Smooth muscle cell (in vitro differentiated cells): Measurements from ENCODE around the gene CTAGE1. TPM values are rescaled to one million over a fixed set of nuclear protein-coding genes. Genes with fewer than 3 reads are reported as not detected.

ENCODE experiments used
- DNase-seq: peaks from one replicate; lab custom pipeline; 2025; ENCODE audit not compliant: unreplicated experiment; lab: John Stamatoyannopoulos, UW
- H2AFZ ChIP-seq: fragments of 200-600 bp; sonication (generic); 2 replicates; pipeline ENCODE4 v1.6.0; 2016; ENCODE audit warnings: antibody characterized with exemption, low read depth, mild to moderate bottlenecking
- H3F3A ChIP-seq: fragments of 200-600 bp; sonication (generic); 2 replicates; pipeline ENCODE4 v1.6.0; 2017; ENCODE audit warnings: antibody characterized with exemption, low read depth
- H3K27ac ChIP-seq: fragments of 200-600 bp; sonication (generic); 2 replicates; pipeline ENCODE4 v1.5.1; 2016; ENCODE audit warnings: low read depth, mild to moderate bottlenecking
- H3K27me3 ChIP-seq: fragments of 200-600 bp; sonication (generic); 2 replicates; pipeline ENCODE4 v1.6.1; 2016; ENCODE audit warnings: low read depth, mild to moderate bottlenecking
- H3K36me3 ChIP-seq: fragments of 200-600 bp; sonication (generic); 2 replicates; pipeline ENCODE4 v1.5.1; 2016; ENCODE audit warnings: low read depth
- H3K4me1 ChIP-seq: fragments of 200-600 bp; sonication (generic); 2 replicates; pipeline ENCODE4 v1.5.1; 2016; ENCODE audit warnings: low read depth
- H3K4me2 ChIP-seq: fragments of 200-600 bp; sonication (generic); 2 replicates; pipeline ENCODE4 v1.6.0; 2016; ENCODE audit warnings: mild to moderate bottlenecking
- H3K4me3 ChIP-seq: fragments of 200-600 bp; sonication (generic); 2 replicates; pipeline ENCODE4 v1.5.1; 2016; ENCODE audit warnings: mild to moderate bottlenecking
- H3K79me2 ChIP-seq: fragments of 200-600 bp; sonication (generic); 2 replicates; pipeline ENCODE4 v1.6.0; 2016; ENCODE audit warnings: low read depth, mild to moderate bottlenecking
- H3K9ac ChIP-seq: fragments of 200-600 bp; sonication (generic); 2 replicates; pipeline ENCODE4 v1.6.0; 2016; ENCODE audit warnings: low read depth
- H3K9me3 ChIP-seq: fragments of 200-600 bp; sonication (generic); replicated peaks from 2 replicates; pipeline ENCODE4 v1.5.1; 2016; ENCODE audit warnings: low read depth
- H4K20me1 ChIP-seq: fragments of 200-600 bp; sonication (generic); 2 replicates; pipeline ENCODE4 v1.6.0; 2016; ENCODE audit warnings: low read depth
- WGBS: methylation state at CpG from one replicate; pipeline ENCODE4 v1.1.7; 2016; ENCODE audit warnings: low lambda C conversion rate; 5-methylcytosine and 5-hydroxymethylcytosine counted together
- polyA plus RNA-seq: library from polyadenylated mRNA; unstranded; fragments of >200 nt; fragmentation: Nextera tagmentation; extraction: Ambion mirVana; gene quantifications from 2 replicates; pipeline ENCODE4 v1.2.1, GENCODE V29; 2016
- total RNA-seq: library from RNA; depleted of rRNA; stranded (reverse); fragments of >200 nt; gene quantifications from 2 replicates; pipeline ENCODE4 v1.2.3, GENCODE V29; 2014
- TF ChIP-seq, protein P1 (sequence below): fragments of 200-600 bp; sonication (generic); IDR thresholded peaks from 2 replicates; pipeline ENCODE4 v1.5.1; 2017; ENCODE audit warnings: borderline replicate concordance, mild to moderate bottlenecking, antibody characterized with exemption; ENCODE audit not compliant: insufficient read depth, poor library complexity, severe bottlenecking

The CTAGE1 gene
- total and polyA plus RNA-seq, 2 experiments from 2014 or later = not detected

DNA sequence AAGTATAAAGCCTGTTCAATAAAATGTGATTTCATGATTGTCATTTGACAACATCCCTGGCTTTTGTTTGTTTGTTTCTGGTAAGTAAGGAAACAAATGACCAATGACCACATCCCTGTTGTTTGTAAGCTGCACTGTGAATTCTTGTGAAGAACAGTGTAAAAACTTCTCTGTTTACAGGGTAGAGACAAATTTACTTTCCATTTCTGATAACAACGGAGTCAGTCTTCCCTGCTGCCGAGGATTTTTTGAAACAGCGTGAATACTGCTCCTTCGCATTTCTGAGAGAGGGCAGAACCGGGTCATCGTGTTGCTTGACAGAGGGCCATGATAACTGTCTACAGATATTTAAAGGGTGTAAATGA, 38.4 kb upstream of the CTAGE1 start:
- Histone ChIP-seq H3K4me1 (no peaks in the 10 kb centered on the region), H3F3A (peaks cover 14% of the 10 kb centered on the region), H3K9me3 (no peaks in the 10 kb centered on the region), H4K20me1 (no peaks in the 10 kb centered on the region), H3K4me3 (peak overlapping the region; percentile 10), H2AFZ (peak overlapping the region; percentile 88), H3K4me2 (peak overlapping the region; percentile 59), H3K27me3 (no peaks in the 10 kb centered on the region), H3K79me2 (no peaks in the 10 kb centered on the region), H3K27ac (peak overlapping the region; percentile 11), H3K9ac (no peak overlapping the region), H3K36me3 (no peaks in the 10 kb centered on the region)
- no peak for DNase-seq
- 20% methylated on average over 6 of the region's 6 CpGs for WGBS
- TF ChIP-seq, protein P1, sequence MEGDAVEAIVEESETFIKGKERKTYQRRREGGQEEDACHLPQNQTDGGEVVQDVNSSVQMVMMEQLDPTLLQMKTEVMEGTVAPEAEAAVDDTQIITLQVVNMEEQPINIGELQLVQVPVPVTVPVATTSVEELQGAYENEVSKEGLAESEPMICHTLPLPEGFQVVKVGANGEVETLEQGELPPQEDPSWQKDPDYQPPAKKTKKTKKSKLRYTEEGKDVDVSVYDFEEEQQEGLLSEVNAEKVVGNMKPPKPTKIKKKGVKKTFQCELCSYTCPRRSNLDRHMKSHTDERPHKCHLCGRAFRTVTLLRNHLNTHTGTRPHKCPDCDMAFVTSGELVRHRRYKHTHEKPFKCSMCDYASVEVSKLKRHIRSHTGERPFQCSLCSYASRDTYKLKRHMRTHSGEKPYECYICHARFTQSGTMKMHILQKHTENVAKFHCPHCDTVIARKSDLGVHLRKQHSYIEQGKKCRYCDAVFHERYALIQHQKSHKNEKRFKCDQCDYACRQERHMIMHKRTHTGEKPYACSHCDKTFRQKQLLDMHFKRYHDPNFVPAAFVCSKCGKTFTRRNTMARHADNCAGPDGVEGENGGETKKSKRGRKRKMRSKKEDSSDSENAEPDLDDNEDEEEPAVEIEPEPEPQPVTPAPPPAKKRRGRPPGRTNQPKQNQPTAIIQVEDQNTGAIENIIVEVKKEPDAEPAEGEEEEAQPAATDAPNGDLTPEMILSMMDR = no peak

DNA sequence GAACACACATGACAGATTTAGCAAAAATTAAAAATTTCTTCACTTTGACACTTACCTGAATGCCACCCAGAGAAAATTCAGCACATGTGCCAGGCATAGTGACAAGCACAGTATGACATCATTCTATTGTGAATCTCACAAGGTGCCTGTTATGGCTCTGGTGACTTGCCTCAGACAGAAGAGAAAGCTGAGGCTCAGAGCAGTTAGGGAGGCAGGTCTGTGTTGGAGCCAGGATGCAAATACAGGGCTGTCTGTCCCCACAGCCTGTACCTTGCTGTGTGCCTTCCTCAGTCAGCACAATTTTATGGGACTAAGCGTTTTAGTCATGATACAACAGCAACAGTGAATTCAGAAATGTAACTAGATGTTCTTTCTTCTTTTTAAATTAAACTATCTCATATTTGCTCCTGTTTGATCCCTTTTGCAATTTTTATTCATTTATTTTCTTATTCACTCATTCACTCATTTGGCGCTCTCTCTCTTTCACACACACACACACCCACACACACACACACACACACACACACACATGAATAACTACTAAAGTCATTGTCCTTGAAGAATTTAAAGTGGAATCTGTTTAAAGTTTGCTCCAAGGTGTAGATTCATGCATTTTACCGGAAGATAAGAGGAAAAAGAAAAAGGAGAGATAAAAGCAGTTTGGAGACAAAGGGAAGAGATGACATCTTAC, 37.9 kb upstream of the CTAGE1 start:
- H3K9me3 ChIP-seq = peaks cover 4% of the 10 kb centered on the region
- 64% methylated on average over 3 of the region's 3 CpGs for WGBS
- peak overlapping the region; percentile 59 for H3K4me2 ChIP-seq

DNA sequence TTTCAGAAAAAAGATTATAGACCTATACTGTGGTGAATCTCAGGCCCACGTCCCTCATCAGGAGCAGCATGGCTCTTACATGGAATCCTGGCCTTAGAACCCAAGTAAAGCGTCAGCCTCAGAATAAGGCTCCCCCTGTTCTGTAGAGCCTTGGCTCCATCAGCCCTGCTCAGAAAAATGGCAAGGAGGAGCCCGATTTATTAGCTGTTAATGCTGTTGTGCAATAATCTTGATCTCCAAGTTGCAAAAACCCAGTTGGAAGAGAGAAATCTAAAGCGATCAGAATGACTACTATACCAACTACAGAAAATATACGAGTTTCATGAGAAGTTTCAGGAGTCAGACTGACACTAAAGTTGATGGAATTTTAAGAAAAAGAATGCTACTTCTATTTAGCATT, 35.6 kb upstream of the CTAGE1 start:
- Histone ChIP-seq H3K36me3 (no peaks in the 10 kb centered on the region), H3K27me3 (no peaks in the 10 kb centered on the region), H3K9ac (no peak overlapping the region), H4K20me1 (no peaks in the 10 kb centered on the region), H3K4me1 (no peaks in the 10 kb centered on the region), H3K79me2 (no peaks in the 10 kb centered on the region), H2AFZ (no peak overlapping the region), H3K9me3 (peaks cover 11% of the 10 kb centered on the region), H3K4me3 (no peak overlapping the region), H3F3A (peaks cover 14% of the 10 kb centered on the region), H3K27ac (no peak overlapping the region), H3K4me2 (no peak overlapping the region)
- no peak for DNase-seq
- TF ChIP-seq, protein P1 = no peak
- WGBS = 63% methylated on average over 5 of the region's 5 CpGs

More for the DNA sequence above, 37.9 kb upstream of the CTAGE1 start:
- Histone ChIP-seq H3K4me1 (no peaks in the 10 kb centered on the region), H3K79me2 (no peaks in the 10 kb centered on the region), H3K27ac (peak overlapping the region; percentile 11), H3F3A (peaks cover 14% of the 10 kb centered on the region), H3K9ac (no peak overlapping the region), H3K4me3 (peak overlapping the region; percentile 10), H3K36me3 (no peaks in the 10 kb centered on the region), H2AFZ (peak overlapping the region; percentile 88), H3K27me3 (no peaks in the 10 kb centered on the region), H4K20me1 (no peaks in the 10 kb centered on the region)
- no peak for DNase-seq
- TF ChIP-seq, protein P1 = no peak

DNA sequence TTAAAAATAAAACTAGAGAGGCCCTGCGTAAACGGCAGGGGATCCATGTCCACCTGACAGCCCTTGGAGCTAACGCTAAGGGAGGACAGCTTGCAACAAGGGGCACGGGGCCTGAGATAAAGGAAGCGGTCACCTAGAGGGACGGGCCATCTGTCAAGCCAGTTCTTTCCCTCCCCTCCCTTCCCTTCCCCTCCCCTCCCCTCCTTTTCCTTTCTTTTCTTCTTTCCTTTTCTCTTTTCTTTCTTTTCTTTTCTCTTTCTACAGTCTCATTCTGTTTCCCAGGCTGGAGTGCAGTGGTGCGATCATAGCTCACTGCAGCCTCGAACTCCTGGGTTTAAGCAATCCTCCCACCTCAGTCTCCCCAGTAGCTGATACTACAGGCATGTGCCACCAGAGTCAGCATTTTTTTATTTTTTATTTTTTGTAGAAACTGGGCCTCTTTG, 34.5 kb upstream of the CTAGE1 start:
- 60% methylated on average over 8 of the region's 8 CpGs for WGBS
- Histone ChIP-seq H3K36me3 (no peaks in the 10 kb centered on the region), H3K9ac (no peak overlapping the region), H3K27me3 (no peaks in the 10 kb centered on the region), H3K79me2 (no peaks in the 10 kb centered on the region), H2AFZ (no peak overlapping the region), H3K4me1 (no peaks in the 10 kb centered on the region), H3K4me2 (no peak overlapping the region), H3K27ac (no peak overlapping the region), H4K20me1 (no peaks in the 10 kb centered on the region), H3F3A (peaks cover 18% of the 10 kb centered on the region), H3K4me3 (no peak overlapping the region), H3K9me3 (peaks cover 11% of the 10 kb centered on the region)
- DNase-seq = no peak
- TF ChIP-seq, protein P1 = no peak
